ENCODE data around the gene TBC1D13.
"Not testable (repeated sequence)": the region's sequence is repeated elsewhere in the genome, so short reads cannot be mapped to it uniquely, and the experiment has no call there.

The TBC1D13 gene

DNA sequence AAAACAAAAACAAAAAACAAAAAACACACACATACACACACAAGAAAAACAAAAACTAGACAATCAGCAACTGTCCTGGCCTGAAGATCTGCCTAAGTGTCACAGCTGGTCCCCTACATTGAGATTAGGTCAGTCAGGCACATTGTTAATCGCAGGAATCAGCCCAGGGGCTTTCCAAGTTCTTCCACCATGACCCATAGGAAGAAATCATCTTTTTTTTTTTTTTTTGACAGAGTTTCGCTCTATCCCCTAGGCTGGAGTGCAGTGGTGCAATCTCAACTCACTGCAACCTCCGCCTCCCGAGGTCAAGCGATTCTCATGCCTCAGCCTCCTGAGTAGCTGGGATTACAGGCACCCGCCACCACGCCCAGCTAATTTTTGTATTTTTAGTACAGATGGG, 56.1 kb downstream of the TBC1D13 start:
- in situ Hi-C loops (cut with HindIII; ENCODE audit: low sequenced_read_pairs) = not testable (repeated sequence)

DNA sequence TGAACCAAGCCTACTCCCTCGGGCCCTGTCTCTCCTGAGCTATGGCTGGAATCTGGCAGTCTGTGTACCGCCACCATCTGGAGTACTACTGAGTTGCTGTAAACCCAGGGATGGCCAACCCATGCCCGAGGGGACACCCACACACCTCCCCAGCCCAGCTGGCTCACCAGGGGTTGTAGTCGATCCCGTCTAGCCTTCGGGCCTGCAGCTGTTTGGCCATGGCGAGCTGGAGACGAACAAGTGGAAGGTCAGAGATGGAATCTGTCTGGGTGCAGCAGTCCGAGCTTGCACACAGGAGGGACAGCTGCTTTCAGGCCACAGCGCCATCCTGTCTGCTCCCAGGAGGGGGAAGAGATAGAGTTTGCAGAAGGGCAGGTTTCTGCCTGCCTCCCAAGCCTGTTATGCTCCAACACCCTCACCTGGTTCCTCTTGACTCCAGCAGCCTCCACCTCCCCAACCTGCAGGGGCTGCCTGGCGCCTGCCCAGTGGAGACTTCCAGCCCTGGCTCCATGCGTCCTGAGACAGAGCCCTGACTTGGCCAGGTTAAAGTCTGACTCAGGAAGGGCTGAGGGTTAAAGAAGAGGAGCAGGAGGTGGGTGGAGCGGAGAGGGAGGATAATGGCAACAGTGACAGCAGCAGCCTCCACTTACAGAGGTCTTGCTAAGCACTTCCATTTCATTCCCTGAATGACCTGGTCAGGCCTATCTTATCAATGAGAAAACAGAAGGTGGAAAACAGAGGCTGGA, 58.3 kb downstream of the TBC1D13 start:
- in situ Hi-C loops (cut with HindIII; ENCODE audit: low sequenced_read_pairs) = no loop called here

DNA sequence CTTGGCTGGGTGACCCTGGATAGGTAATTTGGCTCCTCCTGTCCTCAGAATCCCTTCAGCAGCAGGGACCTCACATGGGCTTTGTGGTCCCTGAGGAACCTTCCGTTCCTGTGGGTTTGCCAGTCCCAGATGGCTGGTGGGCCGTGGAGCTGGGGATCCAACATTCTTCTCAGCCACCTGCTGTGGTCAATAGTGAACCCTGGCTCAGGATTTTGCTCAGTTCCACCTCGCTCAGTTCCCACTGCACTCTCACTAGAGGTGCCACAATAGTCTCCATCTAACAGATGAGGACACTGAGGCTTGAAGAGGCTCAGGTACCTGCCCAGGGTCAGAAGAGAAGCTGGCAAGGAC, 59.6 kb downstream of the TBC1D13 start:
- in situ Hi-C loops (cut with HindIII; ENCODE audit: low sequenced_read_pairs) = no loop called here

DNA sequence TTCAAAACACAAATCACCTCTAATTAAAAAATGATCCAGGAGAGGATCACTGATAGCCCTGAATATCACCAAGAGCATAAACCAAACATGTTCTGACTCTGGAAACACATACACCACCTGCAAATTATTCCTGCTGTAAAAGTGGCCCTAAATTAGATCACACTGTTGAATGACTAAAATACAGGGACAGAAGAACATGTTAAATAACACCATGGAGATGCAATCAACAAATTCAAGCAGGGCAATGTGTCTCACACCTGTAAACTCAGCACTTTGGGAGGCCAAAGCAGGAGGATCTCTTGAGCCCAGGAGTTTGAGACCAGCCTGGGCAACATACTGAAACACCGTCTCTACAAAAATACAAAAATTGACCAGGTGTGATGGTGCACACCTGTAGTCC, 60.8 kb downstream of the TBC1D13 start:
- in situ Hi-C loops (cut with HindIII; ENCODE audit: low sequenced_read_pairs) = no loop called here

DNA sequence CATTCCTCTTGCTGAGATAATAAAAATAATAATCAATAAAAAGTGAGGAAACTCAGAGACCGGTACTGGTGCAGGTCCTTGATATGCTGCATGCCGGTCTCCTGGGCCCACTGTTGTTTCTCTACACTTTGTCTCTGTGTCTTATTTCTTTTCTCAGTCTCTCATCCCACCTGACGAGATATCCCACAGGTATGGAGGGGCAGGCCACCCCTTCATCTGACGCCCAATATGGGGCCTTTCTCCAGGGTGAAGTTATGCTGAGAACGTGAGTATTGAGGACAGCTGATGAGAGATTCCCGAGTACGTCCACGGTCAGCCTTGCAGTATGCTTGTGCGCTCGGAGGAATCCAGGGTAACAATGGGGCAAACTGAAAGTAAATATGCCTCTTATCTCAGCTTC, 64.0 kb downstream of the TBC1D13 start:
- in situ Hi-C loops (cut with HindIII; ENCODE audit: low sequenced_read_pairs) = not testable (repeated sequence)

DNA sequence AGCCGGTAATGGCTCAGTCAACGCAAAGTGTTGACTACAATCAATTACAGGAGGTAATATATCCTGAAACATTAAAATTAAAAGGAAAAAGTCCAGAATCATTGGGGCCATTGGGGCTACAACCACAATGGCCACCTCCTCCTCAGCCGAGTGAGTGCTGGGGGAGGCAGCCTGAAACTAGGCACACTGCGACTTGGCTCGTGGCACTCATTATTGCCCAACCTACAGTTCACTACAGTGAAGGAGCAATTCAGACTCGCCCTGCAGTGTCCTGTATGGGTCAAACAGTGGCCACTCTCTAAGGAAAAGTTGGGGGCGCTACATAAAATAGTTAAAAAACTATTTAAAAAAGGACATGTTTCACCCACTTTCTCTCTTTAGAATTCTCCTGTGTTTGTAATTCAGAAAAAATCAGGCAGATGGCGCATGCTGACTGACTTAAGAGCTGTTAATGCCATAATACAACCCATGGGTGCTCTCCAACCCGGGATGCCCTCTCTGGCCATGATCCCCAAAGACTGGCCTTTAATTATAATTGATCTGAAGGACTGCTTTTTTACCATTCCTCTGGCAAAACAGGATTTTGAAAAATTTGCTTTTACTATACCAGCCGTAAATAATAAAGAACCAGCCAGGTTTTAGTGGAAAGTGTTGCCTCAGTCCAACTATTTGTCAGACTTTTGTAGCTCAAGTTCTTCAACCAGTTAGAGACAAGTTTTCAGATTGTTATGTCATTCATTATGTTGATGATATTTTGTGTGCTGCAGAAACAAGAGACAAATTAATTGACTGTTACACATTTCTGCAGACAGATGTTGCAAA, 64.9 kb downstream of the TBC1D13 start:
- in situ Hi-C loops (cut with HindIII; ENCODE audit: low sequenced_read_pairs) = not testable (repeated sequence)

DNA sequence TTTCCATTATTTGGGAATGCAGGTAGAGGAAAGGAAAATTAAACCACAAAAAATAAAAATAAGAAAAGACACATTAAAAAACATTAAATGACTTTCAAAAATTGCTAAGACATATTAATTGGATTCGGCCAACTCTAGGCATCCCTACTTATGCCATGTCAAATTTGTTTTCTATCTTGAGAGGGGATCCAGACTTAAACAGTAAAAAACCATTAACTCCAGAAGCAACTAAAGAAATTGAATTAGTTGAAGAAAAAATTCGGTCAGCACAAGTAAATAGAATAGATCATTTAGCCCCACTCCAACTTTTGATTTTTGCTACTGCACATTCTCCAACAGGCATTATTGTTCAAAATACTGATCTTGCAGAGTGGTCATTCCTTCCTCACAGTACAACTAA, 65.6 kb downstream of the TBC1D13 start:
- in situ Hi-C loops (cut with HindIII; ENCODE audit: low sequenced_read_pairs) = not testable (repeated sequence)

DNA sequence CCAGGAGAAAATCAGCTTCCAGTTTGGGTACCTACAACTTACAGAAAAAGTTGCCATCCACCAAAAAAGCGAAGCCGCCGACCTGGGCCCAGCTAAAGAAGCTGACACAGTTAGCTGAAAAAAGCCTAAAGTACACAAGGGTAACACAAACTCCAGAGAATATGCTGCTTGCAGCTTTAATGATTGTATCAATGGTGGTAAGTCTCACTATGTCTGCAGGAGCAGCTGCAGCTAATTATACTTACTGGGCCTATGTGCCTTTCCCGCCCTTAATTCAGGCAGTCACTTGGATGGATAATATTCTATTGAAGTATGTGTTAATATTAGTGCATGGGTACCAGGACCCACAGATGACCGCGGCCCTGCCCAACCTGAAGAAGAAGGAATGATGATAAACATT, 67.4 kb downstream of the TBC1D13 start:
- in situ Hi-C loops (cut with HindIII; ENCODE audit: low sequenced_read_pairs) = not testable (repeated sequence)

DNA sequence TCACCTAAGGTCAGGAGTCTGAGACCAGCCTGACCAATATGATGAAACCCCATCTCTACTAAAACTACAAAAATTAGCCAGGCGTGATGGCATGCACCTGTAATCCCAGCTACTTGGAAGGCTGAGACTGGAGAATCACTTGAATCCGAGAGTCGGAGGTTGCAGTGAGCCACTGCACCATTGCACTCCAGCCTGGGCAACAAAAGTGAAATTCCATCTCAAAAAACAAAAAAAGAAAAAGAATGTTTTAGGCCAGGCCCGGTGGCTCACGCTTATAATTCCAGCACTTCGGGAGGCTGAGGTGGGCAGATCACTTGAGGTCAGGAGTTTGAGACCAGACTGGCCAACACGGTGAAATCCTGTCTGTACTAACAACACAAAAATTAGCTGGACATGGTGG, 71.4 kb downstream of the TBC1D13 start:
- in situ Hi-C loops (cut with HindIII; ENCODE audit: low sequenced_read_pairs) = not testable (repeated sequence)

All from endothelial cell of hepatic sinusoid (primary cell).